HG02763 (cell line): ENCODE measurements around the gene CSDE1.

Experiments used
- ATAC-seq: cut with Tn5 transposase; IDR thresholded peaks from one replicate; pipeline ENCODE4 v1.9.1; 2021; ENCODE audit warnings: mild to moderate bottlenecking, moderate library complexity; ENCODE audit not compliant: unreplicated experiment

The CSDE1 gene

DNA sequence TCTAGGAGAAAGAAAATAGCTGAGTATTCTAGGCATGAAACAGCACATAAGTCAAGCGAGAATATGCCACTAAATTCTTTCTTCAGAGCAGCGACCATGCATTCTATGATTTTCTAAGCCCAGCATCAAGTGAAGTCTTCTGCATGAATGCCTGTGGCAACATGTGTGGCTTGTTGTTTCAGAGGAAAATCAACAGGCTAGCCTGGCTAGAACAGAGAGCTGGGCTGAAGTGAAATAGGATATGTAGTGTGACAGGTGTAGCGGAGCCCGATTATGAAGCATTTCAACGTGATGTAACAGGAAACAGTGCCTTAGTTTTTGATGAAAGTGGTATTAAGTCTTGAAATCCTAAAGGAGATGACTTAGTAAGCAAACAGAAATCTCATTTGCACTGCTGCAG, 7.0 kb downstream of the CSDE1 start:
- ATAC-seq: no peak

DNA sequence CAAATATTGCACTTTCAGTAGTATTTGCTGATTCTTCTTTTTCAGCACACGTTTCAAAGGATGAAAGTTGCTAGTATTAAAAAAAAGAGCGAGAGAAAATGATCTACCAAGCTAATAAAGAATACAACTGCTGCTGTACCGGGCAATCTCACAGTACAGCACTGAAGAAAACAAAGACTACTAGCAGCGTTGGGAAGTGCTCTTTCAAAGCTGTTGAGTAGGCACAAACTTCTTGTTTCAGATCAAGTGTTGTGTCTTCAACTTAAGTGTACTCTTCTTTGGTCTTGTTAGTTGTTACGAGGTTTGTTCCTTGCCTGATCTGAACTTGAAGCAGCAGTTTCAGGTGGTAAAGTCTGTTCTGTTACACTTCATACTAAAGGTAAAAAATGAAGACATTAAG, 7.9 kb downstream of the CSDE1 start:
- ATAC-seq: no peak

DNA sequence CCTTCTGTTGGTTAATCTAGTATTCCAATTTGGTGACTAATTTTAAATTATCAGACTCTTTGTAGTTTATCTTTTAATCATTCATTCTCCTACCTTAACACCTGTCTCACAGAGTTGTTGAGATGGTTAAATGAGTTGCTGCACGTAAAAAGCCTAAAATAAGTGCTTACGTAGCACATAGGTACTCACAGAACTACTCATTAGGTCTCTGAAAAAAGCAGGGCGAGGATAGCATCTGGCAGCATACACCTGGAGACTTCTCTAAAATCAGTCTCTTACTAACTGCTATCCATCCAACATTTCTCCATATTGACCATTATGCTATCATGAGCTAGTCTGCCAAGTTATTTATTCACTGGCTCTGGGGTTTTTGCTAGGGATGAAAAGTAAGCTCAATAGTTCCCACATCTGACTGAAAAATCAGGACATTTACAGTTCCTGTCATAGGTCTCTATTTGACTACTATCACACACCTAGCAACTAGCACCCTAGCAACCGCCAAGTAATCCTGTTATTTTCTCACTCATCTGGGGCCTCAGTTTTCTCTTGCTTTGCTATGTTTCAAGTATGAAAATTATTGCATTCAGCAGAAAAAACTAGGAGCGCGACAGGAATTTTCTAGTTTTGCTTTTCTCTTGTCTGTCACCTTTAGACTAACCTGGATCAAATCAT, 11.2 kb downstream of the CSDE1 start:
- ATAC-seq: no peak

DNA sequence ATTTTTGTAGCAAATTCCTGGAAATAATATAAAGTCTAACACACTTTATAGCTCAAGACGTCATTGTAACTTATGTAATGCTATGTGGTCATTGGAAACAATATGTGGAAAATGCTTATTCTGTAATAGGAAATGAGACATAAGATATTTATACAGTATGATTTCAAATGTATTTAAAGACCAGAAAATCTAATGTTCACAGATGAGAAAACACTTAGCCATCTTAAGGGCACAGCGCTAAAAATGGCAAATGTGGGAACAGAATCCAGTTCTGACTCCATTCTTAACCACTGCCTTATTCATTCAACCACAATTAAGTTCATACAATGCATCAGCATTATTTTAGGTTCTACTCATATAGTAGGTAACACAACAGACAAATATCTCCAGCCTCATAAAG, 12.5 kb downstream of the CSDE1 start:
- ATAC-seq: no peak

DNA sequence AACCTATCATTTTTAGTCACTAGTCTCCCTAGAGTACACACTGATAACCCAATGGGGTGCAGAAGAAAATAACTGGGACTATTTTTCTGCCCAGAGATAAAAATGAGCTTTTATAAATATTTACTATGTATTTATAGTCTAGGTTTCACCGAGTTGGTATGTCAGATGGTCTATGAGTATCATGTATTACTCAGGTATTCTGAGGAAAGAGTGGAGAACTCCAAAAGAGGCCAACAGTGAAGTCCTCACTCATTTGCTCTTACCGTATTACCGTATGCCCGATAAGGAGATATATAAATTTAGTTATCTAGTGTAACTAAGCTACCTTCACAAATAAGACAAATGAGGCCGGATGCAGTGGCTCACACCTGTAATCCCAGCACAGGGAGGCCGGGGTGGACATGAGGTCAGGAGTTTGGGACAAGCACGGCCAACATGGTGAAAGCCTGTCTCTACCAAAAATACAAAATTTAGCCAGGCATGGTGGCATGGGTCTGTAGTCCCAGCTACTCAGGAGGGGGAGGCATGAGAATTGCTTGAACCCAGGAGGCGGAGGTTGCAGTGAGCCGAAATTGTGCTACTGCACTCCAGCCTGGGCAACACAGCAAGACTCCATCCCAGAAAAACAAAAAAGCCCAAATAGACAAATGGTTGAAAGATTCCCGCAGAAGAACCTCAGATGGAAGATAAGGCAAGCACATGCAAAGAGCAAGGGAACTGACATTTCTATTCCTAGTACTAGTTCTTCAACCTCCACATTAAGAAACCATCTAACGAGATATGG, 15.6 kb downstream of the CSDE1 start:
- no peak for ATAC-seq

DNA sequence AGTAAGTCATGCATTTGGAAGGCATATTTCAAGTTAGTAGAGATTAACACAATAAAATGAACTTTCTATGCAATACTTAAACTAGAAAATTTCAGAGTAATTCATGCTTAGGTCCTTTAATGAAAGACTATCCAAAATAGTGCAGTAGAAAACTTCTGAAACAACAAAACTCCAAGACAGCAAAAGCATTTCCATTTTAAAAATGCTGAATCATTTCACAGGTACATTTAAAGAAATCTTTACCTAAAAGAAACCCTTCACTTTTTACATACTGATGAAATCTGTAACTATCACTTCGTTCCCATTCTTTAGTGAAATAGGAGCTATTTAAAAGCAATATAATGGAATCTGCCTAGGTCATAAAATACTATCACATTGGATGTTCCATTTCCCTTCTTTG, 17.5 kb downstream of the CSDE1 start:
- ATAC-seq: no peak

DNA sequence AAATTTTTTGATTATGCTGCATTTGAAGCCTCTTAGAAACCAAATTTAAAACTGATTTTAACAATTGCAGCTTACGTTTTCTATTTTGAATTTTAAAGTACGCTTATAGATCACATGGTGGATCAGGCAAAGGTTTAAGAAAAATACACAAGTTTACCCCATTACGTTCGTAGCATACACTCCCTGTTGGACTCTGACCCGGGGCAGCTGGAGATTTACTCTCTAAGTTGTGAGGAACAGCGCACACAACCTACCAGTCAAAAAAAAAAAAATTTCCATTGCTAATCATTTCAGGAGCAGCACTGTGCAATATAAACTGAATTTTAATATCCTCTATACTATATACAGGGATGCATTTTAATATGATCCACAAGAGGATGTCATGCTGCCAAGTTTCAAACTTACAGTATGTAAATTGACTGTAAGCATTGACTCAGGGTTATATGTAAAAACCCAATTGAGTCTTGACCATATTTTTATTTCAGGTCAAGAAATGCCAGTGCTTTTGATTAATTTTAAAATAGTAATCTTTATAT, 20.4 kb downstream of the CSDE1 start:
- ATAC-seq: no peak

DNA sequence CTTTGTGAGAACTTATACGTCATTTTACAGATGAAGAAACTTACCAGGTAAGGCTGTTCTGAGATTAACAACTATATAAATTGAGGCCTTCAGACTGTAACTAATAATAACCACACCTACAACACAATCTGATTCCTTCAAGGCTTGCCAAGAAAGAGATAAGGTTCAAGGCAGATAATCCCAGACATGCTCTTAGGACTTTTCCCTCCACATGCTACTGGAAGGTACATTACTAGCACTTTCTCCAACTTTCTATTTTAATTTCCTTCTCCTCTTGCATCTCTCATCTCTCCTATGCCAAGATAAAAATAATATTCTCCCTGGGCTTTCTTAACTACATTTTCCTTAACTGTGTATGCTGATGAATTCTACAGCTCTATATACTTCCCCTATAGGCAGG, 22.3 kb downstream of the CSDE1 start:
- no peak for ATAC-seq

DNA sequence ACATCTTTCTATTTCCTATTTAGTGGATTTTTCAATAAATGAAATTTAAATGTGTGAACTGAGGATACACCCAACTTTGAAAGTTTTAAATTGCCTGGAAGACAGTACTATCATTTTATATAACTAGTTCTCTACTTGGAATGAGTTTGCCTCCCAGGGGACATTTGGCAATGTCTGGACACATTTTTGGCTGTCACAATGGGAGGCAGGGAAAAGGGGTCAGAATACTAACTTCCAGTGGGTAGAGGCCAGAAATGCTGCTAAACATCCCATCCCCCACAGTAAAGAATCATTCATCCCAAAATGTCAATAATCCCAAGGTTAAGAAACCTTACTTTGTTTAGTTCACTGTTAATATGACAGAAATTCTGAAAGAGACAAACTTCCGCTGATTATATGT, 28.0 kb downstream of the CSDE1 start:
- ATAC-seq: no peak

DNA sequence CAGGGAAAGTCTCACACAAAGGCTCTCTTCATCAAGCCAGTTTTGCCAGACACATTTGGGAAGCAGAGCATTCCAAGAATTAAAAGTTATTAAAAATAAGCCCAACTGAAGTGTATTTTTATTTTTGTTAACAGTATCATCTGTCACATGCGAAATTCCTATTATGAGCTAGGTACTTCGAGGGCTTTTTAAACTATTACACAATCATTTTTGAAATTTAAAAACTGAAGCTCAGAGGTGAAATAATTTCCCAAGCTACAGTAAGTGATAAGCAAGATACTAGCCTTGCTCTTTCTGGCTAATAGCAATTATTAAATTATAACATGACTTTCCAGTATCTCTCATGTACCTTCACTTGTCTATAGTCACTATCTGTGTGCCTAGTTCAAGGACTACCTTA, 29.2 kb downstream of the CSDE1 start:
- no peak for ATAC-seq

DNA sequence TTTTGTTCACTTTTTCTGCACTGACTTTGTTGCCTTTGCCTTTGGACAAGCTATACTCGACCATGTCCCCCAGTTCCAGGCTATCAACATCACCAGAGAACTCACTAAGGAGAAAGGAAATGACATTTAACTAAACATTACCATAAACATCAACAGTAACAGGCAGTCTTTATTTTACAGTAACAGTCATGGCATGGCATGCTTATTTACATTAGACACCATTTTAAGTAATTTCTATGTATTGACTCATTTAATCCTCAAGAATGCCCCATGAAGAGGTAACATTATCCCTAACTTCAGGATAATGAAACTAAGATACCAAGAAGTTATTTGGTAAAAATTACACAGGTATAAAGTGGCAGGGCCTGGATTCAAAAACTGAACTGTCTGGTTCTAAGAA, 32.6 kb downstream of the CSDE1 start:
- no peak for ATAC-seq

DNA sequence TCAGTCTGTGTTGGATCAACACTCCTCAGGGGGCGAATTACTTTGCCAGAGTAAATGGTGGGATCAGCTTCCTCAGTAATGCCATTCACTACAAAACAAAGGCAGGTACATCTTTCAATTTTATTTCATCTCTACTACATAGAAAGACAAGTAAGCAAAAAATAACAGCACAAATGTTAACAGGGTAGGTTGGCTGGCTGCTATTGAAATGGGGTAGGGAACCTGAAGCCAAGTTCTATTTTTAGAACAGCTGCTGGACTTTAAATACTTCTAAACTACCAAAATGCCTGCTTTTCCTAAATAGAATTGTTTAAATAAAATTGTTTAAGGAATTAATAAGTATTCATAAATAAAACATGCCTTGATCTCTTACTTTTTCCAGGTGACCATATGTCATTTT, 33.9 kb downstream of the CSDE1 start:
- ATAC-seq: no peak

DNA sequence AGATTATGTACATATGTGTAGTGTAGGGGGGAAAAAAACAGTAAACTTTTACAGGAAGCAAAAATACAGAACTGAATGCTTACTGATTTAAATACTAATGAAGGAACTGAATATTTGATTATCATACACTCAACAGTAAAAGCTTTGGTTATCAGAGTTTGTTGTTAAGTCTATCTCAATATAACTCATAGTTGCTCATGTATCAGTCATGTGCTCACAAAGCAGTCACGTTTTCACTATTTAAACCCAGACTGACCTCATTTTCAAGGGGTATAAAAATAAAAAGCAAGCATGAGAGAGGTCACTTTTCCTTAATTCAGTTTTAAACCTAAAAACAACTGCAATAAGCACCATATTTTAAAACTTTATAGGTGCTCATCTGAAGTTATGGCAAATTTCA, 34.3 kb downstream of the CSDE1 start:
- ATAC-seq: no peak

DNA sequence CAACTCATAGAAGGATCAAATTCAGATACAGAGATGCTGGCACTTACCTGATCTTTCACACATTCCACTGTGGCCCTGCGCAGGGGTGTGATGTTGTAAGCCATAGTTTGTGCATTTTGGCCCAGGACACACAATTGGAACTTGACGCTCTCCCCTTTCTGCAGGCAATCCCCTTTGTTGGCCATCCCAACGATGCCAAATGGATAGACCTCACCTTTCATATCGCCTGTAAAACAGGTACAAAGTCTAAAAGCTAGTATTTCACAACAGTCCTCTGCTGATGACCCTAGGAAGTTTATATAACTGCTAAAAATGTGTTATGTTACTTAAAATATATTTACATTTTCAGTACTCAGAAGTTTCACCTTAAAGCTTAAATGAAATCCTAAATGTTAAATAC, 37.3 kb downstream of the CSDE1 start:
- no peak for ATAC-seq

DNA sequence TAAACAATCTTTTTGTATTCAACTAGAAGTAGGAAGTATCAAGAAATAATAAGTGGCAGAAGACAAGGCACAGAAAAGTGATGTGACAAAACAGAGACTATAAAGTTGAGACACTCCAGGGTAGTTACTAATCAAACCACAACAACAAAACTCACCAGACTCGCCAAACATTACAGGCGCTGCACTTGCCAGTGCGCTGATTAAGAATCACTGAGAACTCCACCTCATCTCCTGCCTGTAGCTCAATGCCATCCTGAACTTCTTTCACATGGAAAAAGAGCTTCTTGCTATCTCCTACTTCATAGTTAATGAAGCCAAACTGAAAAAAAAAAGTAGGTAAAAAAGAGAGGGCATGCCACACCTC, 38.4 kb downstream of the CSDE1 start:
- ATAC-seq: no peak

DNA sequence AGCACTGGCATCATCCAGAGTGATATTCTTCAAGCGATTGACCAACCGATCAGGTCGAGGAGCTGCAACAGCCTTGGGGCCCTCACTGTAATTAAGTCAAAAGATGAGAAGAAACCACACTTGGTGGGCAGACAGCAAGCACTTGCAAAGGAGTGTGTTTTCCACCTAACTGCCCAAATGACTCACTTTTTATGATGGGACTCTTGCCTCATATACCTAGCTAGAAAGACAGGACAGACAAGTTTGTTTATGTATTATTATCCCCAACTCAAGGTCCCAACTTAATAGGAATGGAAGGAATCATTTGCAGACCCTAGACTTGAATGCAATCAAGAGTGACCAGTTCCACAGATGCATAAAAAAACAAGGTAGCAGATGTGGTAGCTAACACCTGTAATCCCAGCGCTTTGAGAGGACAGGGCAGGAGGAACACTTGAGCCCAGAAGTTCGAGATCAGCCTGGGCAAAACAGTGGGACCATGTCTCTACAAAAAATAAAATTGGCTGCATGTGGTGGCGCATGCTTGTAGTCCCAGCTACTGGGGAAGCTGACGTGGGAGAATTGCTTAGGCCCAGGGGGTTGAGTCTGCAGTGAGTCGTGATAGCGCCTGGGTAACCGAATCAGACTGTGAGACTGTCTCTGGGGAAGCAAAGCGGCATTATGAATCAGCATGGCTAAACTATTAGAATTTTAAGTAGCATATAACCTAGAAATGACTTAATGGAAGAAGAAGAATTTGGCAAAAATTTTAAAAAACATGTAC, 38.9 kb downstream of the CSDE1 start:
- no peak for ATAC-seq

DNA sequence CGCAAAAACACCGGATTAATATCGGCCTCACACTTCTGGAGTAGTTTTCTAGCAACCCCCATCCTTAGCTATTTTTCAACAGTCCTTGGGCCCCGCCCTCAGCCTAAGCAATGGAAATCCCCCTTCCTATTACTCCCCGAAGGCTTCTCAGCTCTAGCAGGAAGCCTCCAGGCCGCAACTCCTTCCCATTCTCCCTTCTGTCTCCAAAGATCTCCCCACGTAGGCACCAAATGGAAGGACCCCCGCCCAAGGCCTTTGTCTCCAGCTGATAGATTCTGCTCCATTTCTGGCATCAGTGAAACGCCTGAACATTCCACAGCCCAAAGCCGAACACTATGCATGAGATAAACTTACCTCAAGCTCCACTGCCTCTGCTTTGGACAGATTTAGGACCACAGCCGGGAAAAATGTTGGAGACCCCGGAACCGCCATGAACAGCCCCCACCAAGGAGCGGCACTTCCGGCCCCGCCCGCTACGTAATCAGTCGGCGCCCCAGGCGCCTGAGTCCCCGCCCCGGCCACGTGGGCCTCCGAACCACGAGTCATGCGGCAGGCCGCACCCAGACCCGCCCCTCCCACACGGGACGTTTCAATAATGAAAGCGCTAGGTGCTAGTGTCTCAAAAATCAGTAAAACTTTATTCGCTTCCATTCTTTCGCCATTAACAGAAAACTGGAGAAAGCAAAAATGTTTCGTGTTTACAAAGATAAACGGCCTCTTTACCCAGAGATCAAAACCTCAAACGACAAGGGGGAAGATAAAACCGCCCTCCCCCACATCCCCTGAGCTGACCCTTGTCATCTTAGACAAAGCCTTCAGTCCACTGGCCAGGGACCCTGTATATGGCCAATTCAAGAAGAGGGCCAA, 41.2 kb downstream of the CSDE1 start, which contains the start of gene NRAS:
Gene NRAS (minus strand): TSS at position 468 of the 867 bp plus-strand sequence. CDS start 611 bp downstream, outside the sequence.
- ATAC-seq: peak; percentile 96

DNA sequence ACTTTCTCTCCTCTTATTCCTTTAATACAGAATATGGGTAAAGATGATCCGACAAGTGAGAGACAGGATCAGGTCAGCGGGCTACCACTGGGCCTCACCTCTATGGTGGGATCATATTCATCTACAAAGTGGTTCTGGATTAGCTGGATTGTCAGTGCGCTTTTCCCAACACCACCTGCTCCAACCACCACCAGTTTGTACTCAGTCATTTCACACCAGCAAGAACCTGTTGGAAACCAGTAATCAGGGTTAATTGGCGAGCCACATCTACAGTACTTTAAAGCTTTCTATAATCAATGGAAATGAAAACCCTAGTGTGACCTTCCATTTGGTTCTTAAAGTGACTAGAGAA, 41.9 kb downstream of the CSDE1 start:
- ATAC-seq: no peak

DNA sequence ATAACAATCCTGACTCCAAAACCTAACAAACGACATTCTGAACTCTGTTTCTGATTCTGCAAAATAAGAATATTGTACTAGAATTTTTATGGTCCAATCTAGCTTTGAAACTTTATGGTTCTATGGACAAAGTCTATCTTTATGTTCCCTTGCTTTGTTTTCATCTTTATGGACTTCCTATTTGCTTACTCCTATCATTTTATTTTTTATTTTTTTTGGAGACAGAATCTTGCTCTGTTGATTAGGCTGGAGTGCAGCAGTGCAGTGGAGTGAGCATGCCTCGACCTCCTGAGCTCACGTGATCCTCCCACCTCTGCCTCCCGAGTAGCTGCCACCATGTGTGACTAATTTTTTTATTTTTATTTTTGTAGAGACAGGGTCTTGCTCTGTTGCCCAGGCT, 44.8 kb downstream of the CSDE1 start:
- ATAC-seq: no peak

DNA sequence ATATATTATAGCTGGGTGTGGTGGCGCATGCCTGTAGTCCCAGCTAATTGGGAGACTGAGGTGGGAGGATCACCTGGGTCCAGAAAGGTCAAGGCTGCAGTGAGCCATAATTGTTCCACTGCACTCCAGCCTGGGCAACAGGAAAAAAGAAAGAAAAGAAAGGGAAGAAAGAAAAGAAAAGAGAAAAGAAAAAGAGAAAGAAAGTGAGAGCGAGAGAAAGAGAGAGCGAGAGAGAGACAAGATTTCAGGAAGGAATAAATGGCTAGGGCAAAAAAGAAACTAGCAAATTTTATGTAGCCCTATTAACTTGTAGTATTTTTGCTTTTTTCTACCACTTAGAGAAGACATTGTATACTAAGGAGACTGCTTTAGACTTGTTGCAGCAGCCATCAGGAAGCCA, 47.4 kb downstream of the CSDE1 start:
- no peak for ATAC-seq

DNA sequence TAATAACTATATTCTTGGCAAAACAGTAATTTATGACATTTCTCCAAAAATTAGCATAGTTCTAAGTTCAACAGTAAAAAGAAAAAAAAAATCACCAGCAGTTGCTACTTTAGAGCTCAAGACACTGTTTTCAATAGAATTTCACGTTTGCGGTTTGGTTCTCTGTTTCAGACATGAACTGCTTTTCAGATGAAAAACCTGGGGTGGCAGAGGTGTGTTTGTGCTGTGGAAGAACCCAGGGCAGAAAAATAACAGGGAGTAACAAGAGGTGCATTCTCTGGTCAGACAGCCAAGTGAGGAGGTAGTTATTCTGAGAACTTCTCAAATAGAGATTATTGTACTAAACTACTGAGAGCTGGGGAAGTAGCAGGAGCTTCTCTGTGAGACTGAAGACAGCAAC, 50.2 kb downstream of the CSDE1 start:
- no peak for ATAC-seq
